ENCODE measurements around the gene PATJ. TPM values are rescaled to one million over a fixed set of nuclear protein-coding genes. Genes with fewer than 3 reads are reported as not detected.

Gene PATJ
- total RNA-seq, 1 donor from 2014 or later = 2.0 TPM

- Mint-ChIP-seq H3K27me3 (ENCODE audit: unreplicated experiment) (peaks cover 3% of the 10 kb centered on the region), H3K9me3 (ENCODE audit: unreplicated experiment) (no peaks in the 10 kb centered on the region), H3K4me1 (ENCODE audit: low read depth, unreplicated experiment) (no peaks in the 10 kb centered on the region), H3K27ac (ENCODE audit: unreplicated experiment) (no peak overlapping the region), H3K4me3 (ENCODE audit: unreplicated experiment) (no peak overlapping the region), H3K36me3 (ENCODE audit: unreplicated experiment) (no peaks in the 10 kb centered on the region)
- TF ChIP-seq, protein P1, sequence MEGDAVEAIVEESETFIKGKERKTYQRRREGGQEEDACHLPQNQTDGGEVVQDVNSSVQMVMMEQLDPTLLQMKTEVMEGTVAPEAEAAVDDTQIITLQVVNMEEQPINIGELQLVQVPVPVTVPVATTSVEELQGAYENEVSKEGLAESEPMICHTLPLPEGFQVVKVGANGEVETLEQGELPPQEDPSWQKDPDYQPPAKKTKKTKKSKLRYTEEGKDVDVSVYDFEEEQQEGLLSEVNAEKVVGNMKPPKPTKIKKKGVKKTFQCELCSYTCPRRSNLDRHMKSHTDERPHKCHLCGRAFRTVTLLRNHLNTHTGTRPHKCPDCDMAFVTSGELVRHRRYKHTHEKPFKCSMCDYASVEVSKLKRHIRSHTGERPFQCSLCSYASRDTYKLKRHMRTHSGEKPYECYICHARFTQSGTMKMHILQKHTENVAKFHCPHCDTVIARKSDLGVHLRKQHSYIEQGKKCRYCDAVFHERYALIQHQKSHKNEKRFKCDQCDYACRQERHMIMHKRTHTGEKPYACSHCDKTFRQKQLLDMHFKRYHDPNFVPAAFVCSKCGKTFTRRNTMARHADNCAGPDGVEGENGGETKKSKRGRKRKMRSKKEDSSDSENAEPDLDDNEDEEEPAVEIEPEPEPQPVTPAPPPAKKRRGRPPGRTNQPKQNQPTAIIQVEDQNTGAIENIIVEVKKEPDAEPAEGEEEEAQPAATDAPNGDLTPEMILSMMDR (IDR thresholded peaks at IDR 0.05; ENCODE audit: partially characterized antibody, unreplicated experiment) = no peak
- DNase-seq = no peak
Observed at GRCh38 chr1:62025154-62025553, 282.9 kb downstream of the PATJ start.

DNA sequence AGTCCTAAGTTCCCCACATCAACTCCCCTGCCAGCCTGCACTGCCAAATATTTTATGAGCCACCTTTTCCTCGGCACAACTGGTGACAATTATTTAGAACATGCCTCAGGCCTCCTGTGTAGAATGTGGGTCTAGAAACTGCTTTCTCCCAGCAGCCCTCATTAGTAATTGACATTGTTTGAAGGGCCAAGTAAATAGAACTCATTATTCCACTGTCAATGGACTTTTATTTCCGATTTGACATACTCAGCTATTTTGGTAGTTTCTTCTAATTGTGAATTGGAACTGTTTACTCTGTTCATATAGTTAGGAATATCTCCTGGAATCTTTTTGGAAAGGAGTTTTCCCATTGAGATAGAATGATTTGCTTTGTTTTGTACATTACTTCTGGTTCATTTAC is 283.6 kb downstream of the PATJ start:
- H3K9me3 Mint-ChIP-seq (ENCODE audit: unreplicated experiment) = no peaks in the 10 kb centered on the region
- H3K27ac Mint-ChIP-seq (ENCODE audit: unreplicated experiment) = no peak overlapping the region
- H3K4me1 Mint-ChIP-seq (ENCODE audit: low read depth, unreplicated experiment) = no peaks in the 10 kb centered on the region
- peaks cover 3% of the 10 kb centered on the region for H3K27me3 Mint-ChIP-seq (ENCODE audit: unreplicated experiment)
- TF ChIP-seq, protein P1 (IDR thresholded peaks at IDR 0.05; ENCODE audit: partially characterized antibody, unreplicated experiment) = no peak
- H3K36me3 Mint-ChIP-seq (ENCODE audit: unreplicated experiment) = no peaks in the 10 kb centered on the region
- no peak overlapping the region for H3K4me3 Mint-ChIP-seq (ENCODE audit: unreplicated experiment)
- no peak for DNase-seq

GRCh38 chr1:62029704-62030103 is 287.4 kb downstream of the PATJ start:
- Mint-ChIP-seq H3K27ac (ENCODE audit: unreplicated experiment) (no peak overlapping the region), H3K4me3 (ENCODE audit: unreplicated experiment) (no peak overlapping the region), H3K27me3 (ENCODE audit: unreplicated experiment) (peaks cover 1% of the 10 kb centered on the region), H3K9me3 (ENCODE audit: unreplicated experiment) (no peaks in the 10 kb centered on the region), H3K4me1 (ENCODE audit: low read depth, unreplicated experiment) (no peaks in the 10 kb centered on the region), H3K36me3 (ENCODE audit: unreplicated experiment) (no peaks in the 10 kb centered on the region)
- no peak for DNase-seq
- TF ChIP-seq, protein P1 (IDR thresholded peaks at IDR 0.05; ENCODE audit: partially characterized antibody, unreplicated experiment) = no peak

- DNase-seq = no peak
- Mint-ChIP-seq H3K27me3 (ENCODE audit: unreplicated experiment) (no peaks in the 10 kb centered on the region), H3K36me3 (ENCODE audit: unreplicated experiment) (no peaks in the 10 kb centered on the region), H3K4me1 (ENCODE audit: low read depth, unreplicated experiment) (no peaks in the 10 kb centered on the region), H3K4me3 (ENCODE audit: unreplicated experiment) (no peak overlapping the region), H3K9me3 (ENCODE audit: unreplicated experiment) (no peaks in the 10 kb centered on the region), H3K27ac (ENCODE audit: unreplicated experiment) (no peak overlapping the region)
- TF ChIP-seq, protein P1 (IDR thresholded peaks at IDR 0.05; ENCODE audit: partially characterized antibody, unreplicated experiment) = no peak
Observed at GRCh38 chr1:62034790-62035189, 292.5 kb downstream of the PATJ start.

GRCh38 chr1:62037274-62037673 is 295.0 kb downstream of the PATJ start:
- TF ChIP-seq, protein P1 (IDR thresholded peaks at IDR 0.05; ENCODE audit: partially characterized antibody, unreplicated experiment) = no peak
- Mint-ChIP-seq H3K4me1 (ENCODE audit: low read depth, unreplicated experiment) (no peaks in the 10 kb centered on the region), H3K9me3 (ENCODE audit: unreplicated experiment) (no peaks in the 10 kb centered on the region), H3K27ac (ENCODE audit: unreplicated experiment) (no peak overlapping the region), H3K4me3 (ENCODE audit: unreplicated experiment) (no peak overlapping the region), H3K27me3 (ENCODE audit: unreplicated experiment) (no peaks in the 10 kb centered on the region), H3K36me3 (ENCODE audit: unreplicated experiment) (no peaks in the 10 kb centered on the region)
- no peak for DNase-seq
